Smooth muscle cell (in vitro differentiated cells): ENCODE results near the gene SEPTIN1. TPM values are rescaled to one million over a fixed set of nuclear protein-coding genes. Genes with fewer than 3 reads are reported as not detected.

Experiments used
- DNase-seq: peaks from one replicate; lab custom pipeline; 2025; ENCODE audit not compliant: unreplicated experiment; lab: John Stamatoyannopoulos, UW
- H2AFZ ChIP-seq: fragments of 200-600 bp; sonication (generic); 2 replicates; pipeline ENCODE4 v1.6.0; 2016; ENCODE audit warnings: antibody characterized with exemption, low read depth, mild to moderate bottlenecking
- H3F3A ChIP-seq: fragments of 200-600 bp; sonication (generic); 2 replicates; pipeline ENCODE4 v1.6.0; 2017; ENCODE audit warnings: antibody characterized with exemption, low read depth
- H3K27ac ChIP-seq: fragments of 200-600 bp; sonication (generic); 2 replicates; pipeline ENCODE4 v1.5.1; 2016; ENCODE audit warnings: low read depth, mild to moderate bottlenecking
- H3K27me3 ChIP-seq: fragments of 200-600 bp; sonication (generic); 2 replicates; pipeline ENCODE4 v1.6.1; 2016; ENCODE audit warnings: low read depth, mild to moderate bottlenecking
- H3K36me3 ChIP-seq: fragments of 200-600 bp; sonication (generic); 2 replicates; pipeline ENCODE4 v1.5.1; 2016; ENCODE audit warnings: low read depth
- H3K4me1 ChIP-seq: fragments of 200-600 bp; sonication (generic); 2 replicates; pipeline ENCODE4 v1.5.1; 2016; ENCODE audit warnings: low read depth
- H3K4me2 ChIP-seq: fragments of 200-600 bp; sonication (generic); 2 replicates; pipeline ENCODE4 v1.6.0; 2016; ENCODE audit warnings: mild to moderate bottlenecking
- H3K4me3 ChIP-seq: fragments of 200-600 bp; sonication (generic); 2 replicates; pipeline ENCODE4 v1.5.1; 2016; ENCODE audit warnings: mild to moderate bottlenecking
- H3K79me2 ChIP-seq: fragments of 200-600 bp; sonication (generic); 2 replicates; pipeline ENCODE4 v1.6.0; 2016; ENCODE audit warnings: low read depth, mild to moderate bottlenecking
- H3K9ac ChIP-seq: fragments of 200-600 bp; sonication (generic); 2 replicates; pipeline ENCODE4 v1.6.0; 2016; ENCODE audit warnings: low read depth
- H3K9me3 ChIP-seq: fragments of 200-600 bp; sonication (generic); replicated peaks from 2 replicates; pipeline ENCODE4 v1.5.1; 2016; ENCODE audit warnings: low read depth
- H4K20me1 ChIP-seq: fragments of 200-600 bp; sonication (generic); 2 replicates; pipeline ENCODE4 v1.6.0; 2016; ENCODE audit warnings: low read depth
- CTCF ChIP-seq: fragments of 200-600 bp; sonication (generic); IDR thresholded peaks from 2 replicates; pipeline ENCODE4 v1.5.1; 2017; ENCODE audit warnings: borderline replicate concordance, mild to moderate bottlenecking, antibody characterized with exemption; ENCODE audit not compliant: insufficient read depth, poor library complexity, severe bottlenecking
- WGBS: methylation state at CpG from one replicate; pipeline ENCODE4 v1.1.7; 2016; ENCODE audit warnings: low lambda C conversion rate; 5-methylcytosine and 5-hydroxymethylcytosine counted together
- polyA plus RNA-seq: library from polyadenylated mRNA; unstranded; fragments of >200 nt; fragmentation: Nextera tagmentation; extraction: Ambion mirVana; gene quantifications from 2 replicates; pipeline ENCODE4 v1.2.1, GENCODE V29; 2016
- total RNA-seq: library from RNA; depleted of rRNA; stranded (reverse); fragments of >200 nt; gene quantifications from 2 replicates; pipeline ENCODE4 v1.2.3, GENCODE V29; 2014

The SEPTIN1 gene
- total and polyA plus RNA-seq, 2 experiments from 2014 or later: 0.27 to 3.7 TPM

GRCh38 chr16:30395155-30395991, 13.0 kb upstream of the SEPTIN1 start, which contains the start of gene ZNF48:
Gene ZNF48 (plus strand): TSS chr16:30395420. CDS start chr16:30395795, 375 bp downstream.
- Histone ChIP-seq H3K4me3 (peak within 1 kb of the TSS; percentile 95), H4K20me1 (no peaks in the 10 kb centered on the region), H3K4me2 (peak within 1 kb of the TSS; percentile 96), H3K79me2 (peaks cover 28% of the 10 kb centered on the region), H3K27me3 (no peaks in the 10 kb centered on the region), H3F3A (peaks cover 27% of the 10 kb centered on the region), H3K36me3 (no peaks in the 10 kb centered on the region), H3K27ac (peak within 1 kb of the TSS; percentile 86), H3K9ac (peak within 1 kb of the TSS; percentile 74), H2AFZ (peak within 1 kb of the TSS; percentile 77), H3K9me3 (no peaks in the 10 kb centered on the region), H3K4me1 (peaks cover 32% of the 10 kb centered on the region)
- peak; percentile 54 for DNase-seq
- WGBS: 2% methylated on average over 31 of the region's 103 CpGs
- TF ChIP-seq CTCF: peak; percentile 25

DNA sequence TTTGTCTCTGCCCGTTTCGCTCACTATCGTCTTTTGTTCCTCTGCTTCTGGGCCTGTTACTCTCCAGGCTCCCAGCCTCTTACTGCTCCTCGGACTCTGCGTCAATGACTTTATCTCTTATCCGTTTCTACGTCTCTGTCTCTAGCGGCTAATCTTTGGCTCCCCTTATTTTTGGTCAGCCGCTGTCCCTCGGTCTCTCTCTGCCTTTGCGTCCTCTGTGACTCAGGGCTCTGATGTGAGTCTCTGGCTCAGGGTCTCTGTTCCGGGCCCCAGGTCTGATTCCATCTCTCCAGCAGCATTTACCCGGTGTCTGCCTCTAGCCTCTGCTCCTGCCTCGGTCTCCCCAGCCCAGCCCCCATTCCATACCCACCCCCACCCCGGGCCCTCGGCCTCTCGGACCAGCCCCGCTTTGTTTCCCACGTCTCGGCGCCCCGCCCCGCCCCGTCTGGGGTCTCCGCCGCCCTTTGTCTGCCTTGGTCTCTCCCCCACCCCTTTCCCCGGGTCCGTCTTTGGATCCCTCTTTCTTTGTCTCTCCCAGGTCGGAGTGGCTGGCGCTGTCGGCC, 12.3 kb upstream of the SEPTIN1 start:
- H3K27ac ChIP-seq: peak overlapping the region; percentile 86
- WGBS: 2% methylated on average over 19 of the region's 31 CpGs

GRCh38 chr16:30383521-30383920, 1.2 kb upstream of the SEPTIN1 start:
- Histone ChIP-seq H3K9me3 (no peaks in the 10 kb centered on the region), H3F3A (no peaks in the 10 kb centered on the region), H4K20me1 (peaks cover 5% of the 10 kb centered on the region), H3K4me3 (no peak overlapping the region), H3K4me1 (no peaks in the 10 kb centered on the region), H3K27ac (no peak overlapping the region), H3K79me2 (no peaks in the 10 kb centered on the region), H3K4me2 (no peak overlapping the region), H3K9ac (no peak overlapping the region), H3K36me3 (no peaks in the 10 kb centered on the region), H2AFZ (no peak overlapping the region), H3K27me3 (no peaks in the 10 kb centered on the region)
- DNase-seq: no peak
- TF ChIP-seq CTCF: no peak
- WGBS: 82% methylated on average over 2 of the region's 2 CpGs

More for the DNA sequence above, 12.3 kb upstream of the SEPTIN1 start:
- peak overlapping the region; percentile 95 for H3K4me3 ChIP-seq
- peak; percentile 54 for DNase-seq
- H2AFZ ChIP-seq: peak overlapping the region; percentile 77
- peaks cover 28% of the 10 kb centered on the region for H3K79me2 ChIP-seq
- H3K4me2 ChIP-seq: peak overlapping the region; percentile 96
- no peak for TF ChIP-seq CTCF
- no peaks in the 10 kb centered on the region for H3K36me3 ChIP-seq
- H3F3A ChIP-seq: peaks cover 26% of the 10 kb centered on the region
- peaks cover 29% of the 10 kb centered on the region for H3K4me1 ChIP-seq
- H3K9ac ChIP-seq: peak overlapping the region; percentile 74
- no peaks in the 10 kb centered on the region for H3K9me3 ChIP-seq
- no peaks in the 10 kb centered on the region for H4K20me1 ChIP-seq
- H3K27me3 ChIP-seq: no peaks in the 10 kb centered on the region
